ENCODE data around the gene MRPS26.
"Not testable (repeated sequence)": the region's sequence is repeated elsewhere in the genome, so short reads cannot be mapped to it uniquely, and the experiment has no call there.

The MRPS26 gene

GRCh38 chr20:3042625-3043024 lies 3.2 kb upstream of the MRPS26 start:
- no peak for DNase-seq (ENCODE audit: low spot score)

DNA sequence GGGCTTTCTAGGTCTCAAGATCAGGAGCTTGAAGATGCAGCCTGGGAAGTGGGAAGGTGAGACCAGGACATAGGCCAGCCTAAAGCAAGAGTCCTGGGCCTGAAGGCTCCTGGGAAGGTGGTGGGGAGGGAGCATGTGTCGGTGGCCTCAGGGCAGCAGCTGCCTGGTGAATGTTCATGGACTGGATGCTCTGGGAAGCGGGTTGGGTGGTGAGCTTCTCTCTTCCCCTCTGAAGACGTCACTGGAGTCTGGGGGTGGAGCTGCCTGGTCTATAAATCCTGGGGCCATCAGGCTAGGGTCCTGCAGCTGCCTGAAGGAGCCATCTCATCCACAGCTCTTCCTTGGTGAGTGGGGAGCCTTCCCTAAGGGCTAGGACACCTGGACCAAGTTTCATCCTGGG lies 2.5 kb upstream of the MRPS26 start, which contains the start of gene GNRH2:
GNRH2 (plus strand) TSS at position 301 of the 400 bp plus-strand sequence. CDS start 793 bp downstream, outside the sequence.
- DNase-seq (ENCODE audit: low spot score) = no peak

DNA sequence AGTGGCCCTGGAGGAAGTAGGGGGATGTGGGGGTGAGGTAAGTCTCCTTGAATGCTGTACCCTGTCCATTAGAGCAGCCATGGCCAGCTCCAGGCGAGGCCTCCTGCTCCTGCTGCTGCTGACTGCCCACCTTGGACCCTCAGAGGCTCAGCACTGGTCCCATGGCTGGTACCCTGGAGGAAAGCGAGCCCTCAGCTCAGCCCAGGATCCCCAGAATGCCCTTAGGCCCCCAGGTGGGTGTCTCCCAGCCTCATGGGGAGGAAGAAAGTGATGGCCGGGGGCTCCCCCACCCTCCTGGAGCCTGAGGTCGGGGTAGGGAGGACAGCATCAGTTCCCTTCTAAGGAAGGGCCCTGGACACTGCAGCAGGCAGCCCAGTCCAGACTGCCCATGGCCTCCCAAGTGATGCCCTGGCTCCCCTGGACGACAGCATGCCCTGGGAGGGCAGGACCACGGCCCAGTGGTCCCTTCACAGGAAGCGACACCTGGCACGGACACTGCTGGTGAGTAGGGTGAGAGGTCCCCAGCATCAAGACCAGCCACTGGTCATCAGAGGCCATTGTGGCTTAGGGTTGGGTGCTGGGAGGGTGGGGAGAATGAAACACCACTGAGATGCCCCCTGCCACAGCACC lies 1.4 kb upstream of the MRPS26 start:
- no peak for DNase-seq (ENCODE audit: low spot score)

DNA sequence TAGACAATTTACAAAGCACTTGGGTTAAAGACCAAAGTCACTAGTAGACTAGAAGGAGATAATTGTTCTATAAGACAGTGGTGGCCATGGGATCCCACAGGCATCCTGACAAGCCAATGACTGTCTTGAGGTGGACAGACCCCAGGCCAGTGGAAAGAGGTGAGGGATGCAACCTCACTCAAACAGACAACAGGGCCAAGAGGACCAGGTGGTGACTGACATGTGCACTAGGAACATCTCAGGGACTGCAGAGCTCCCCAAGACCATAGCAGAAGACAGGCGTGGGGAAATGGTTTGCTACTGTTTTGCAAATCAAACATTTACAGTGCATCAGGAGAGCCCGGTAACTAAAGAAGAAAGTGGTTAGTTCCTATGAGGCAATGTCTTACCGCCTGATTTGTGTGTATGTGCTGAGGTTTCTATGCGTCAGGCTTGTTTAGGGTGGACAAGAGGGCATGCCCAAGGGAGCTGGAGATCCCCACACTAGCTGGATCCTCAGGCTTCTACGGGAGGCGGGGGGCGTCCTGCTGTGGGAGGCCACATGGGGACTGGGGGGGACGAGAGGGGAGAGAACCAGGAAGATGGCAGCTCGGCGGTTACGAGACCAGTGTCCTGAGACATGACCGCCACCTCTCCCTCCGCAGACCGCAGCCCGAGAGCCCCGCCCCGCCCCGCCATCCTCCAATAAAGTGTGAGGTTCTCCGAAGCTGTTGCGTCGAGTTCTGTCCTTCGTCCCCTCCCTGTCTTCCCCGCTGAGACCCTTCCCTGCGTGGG lies 623 bp upstream of the MRPS26 start:
- peak; percentile 87 for DNase-seq (ENCODE audit: low spot score)

DNA sequence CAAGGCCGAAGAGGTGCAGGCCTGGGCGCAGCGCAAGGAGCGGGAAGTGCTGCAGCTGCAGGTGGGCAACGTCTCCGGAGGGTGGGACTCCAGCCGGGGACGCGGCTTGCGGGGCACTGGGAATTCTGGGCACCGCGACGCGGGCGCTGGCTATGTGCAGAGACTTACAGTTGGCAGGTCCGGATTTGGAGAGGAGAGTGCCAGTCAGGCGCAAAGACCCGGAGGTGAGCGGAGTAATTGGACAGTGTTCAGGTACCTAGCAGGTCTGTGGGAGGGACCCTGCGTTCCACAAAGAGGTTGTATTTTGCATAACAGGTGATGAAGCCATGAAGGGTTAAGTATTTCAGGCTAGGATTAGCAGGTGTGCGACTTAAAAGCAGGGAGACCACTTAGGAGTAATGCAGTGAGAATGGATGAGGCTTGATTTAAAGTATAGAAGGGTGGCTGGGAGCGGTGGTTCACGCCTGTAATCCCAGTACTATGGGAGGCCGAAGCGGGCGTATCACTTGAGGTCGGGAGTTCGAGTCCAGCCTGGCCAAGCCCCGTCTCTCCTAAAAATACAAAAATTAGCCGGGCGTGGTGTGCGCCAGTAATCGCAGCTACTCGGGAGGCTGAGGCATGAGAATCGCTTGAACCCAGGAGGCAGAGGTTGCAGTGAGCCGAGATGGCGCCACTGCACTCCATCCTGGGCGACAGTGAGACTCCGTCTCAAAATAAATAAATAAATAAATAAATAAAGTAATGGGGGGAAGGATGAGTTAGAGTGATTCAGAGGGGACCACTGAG lies 1.0 kb downstream of the MRPS26 start:
- no peak for DNase-seq (ENCODE audit: low spot score)

- DNase-seq (ENCODE audit: low spot score) = no peak
These were observed 1.9 kb downstream of the MRPS26 start for GRCh38 chr20:3047486-3048419.

DNA sequence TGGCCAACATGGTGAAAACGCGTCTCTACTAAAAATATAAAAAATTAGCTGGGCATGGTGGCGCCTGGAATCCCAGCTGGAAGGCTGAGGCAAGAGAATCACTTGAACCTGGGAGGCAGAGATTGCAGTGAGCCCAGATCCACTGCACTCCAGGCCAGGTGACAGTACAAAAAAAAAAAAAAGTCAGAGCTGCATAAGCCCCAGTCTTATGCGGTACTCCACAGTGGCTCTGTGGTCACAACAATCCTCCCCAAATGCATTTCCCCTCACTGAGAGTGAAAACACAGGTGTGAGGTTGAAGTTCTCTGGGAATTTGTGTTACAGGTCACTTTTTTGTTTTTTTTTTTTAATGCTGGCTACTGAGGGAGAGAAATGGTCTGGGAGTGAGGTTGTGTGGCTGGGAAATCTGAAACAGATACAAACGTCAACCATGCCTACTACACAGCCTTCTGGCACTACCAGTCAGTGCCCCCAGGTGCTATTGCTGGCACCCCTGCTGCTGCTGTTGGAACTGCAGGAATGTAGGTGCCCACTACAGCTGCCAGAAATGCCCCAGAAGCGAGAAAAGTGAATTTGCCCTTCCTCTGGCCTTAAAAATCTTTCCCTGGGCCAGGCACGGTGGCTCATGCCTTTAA lies 5.7 kb downstream of the MRPS26 start:
- no peak for DNase-seq (ENCODE audit: low spot score)

- DNase-seq (ENCODE audit: low spot score) = no peak
These were observed 13.6 kb downstream of the MRPS26 start for GRCh38 chr20:3059489-3059888.

DNA sequence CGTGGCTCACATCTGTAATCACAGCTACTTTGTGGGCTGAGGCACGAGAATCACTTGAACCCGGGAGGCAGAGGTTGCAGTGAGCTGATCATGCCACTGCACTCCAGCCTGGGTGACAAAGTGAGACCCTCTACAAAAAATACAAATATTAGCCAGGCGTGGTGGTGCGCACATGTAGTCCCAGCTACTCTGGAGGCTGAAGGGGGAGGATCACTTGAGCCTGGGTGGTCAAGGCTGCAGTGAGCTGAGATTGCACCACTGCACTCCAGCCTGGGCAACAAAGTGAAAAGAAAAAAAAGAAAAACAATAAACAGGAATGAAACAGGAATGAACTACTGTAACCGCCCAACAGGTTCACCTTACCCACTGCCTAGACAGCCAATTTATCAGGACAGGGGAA lies 18.3 kb downstream of the MRPS26 start:
- not testable (repeated sequence) for DNase-seq (ENCODE audit: low spot score)

DNA sequence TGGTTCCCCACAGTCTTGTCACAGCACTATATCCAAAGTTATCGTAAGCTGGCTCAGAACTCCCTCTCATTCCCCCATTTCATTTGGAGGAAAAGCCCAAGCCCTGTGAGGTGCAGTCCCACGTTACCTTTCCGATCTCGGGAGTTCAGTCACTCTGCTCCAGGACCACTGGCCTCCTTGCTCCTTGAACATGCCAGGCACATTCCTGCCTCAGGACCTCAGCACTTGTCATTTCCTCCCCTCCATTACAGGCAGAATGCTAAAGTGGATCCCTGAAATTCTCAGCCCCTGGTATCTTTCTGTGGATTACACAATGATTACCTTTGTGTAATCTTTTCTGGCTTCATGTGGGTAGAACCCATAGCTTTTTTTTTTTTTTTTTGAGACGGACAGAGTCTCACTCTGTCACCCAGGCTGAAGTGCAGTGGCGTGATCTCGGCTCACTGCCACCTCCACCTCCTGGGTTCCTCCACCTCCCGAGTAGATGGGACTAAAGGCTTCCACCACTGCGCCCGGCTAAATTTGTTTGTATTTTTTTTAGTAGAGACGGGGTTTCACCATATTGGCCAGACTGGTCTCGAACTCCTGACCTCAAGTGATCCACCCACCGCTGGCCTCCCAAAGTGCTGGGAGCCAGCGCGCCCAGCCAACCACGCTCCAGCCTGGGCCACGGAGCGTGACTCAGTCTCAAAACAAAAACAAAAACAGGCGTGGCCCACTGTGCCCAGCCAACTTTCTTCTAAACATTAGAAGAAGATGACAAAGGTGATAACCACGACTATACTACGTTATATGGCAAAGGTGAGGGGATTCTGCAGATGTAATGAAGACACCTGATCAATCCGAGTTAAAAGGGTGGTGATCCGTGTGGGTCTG lies 21.5 kb downstream of the MRPS26 start:
- no peak for DNase-seq (ENCODE audit: low spot score)

DNA sequence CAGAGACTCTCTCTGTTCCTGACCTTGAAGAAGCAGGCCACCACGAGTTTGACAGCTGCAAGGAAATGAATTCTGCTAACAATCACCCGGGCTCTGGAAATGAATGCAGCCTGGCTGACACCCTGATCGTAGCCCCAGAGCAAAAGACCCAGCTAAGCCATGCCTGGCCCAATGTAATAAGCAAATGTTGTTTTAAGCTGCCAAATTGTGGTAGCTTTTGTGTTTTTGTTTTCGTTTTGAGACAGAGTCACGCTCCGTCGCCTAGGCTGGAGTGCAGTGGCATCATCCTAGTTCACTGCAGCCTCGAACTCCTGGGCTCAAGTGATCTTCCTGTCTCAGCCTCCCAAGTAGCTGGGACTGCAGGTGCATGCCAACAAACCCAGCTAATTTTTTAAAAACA lies 22.2 kb downstream of the MRPS26 start:
- DNase-seq (ENCODE audit: low spot score) = no peak

- DNase-seq (ENCODE audit: low spot score) = peak; percentile 60
These were observed 23.4 kb downstream of the MRPS26 start for GRCh38 chr20:3068986-3069900.

- DNase-seq (ENCODE audit: low spot score) = no peak
These were observed 24.9 kb downstream of the MRPS26 start for GRCh38 chr20:3070725-3071124.

- DNase-seq (ENCODE audit: low spot score) = no peak
These were observed 25.4 kb downstream of the MRPS26 start for GRCh38 chr20:3071266-3071609.

GRCh38 chr20:3071610-3072529 lies 26.0 kb downstream of the MRPS26 start, which contains the start of gene OXT:
Gene OXT (plus strand): TSS chr20:3071620. CDS start chr20:3071656, 36 bp downstream.
- DNase-seq (ENCODE audit: low spot score) = no peak

GRCh38 chr20:3072530-3073250 lies 26.8 kb downstream of the MRPS26 start:
- DNase-seq (ENCODE audit: low spot score) = no peak

- not testable (repeated sequence) for DNase-seq (ENCODE audit: low spot score)
These were observed 27.4 kb downstream of the MRPS26 start for GRCh38 chr20:3073251-3073643.
